ENCODE data around the gene FAM174B. TPM values are rescaled to one million over a fixed set of nuclear protein-coding genes. Genes with fewer than 3 reads are reported as not detected.

Gene FAM174B
- total and polyA plus RNA-seq, 8 donors = 14.6 to 54.0 (median 31.0) TPM

GRCh38 chr15:92614301-92614700 is 41.3 kb downstream of the FAM174B start:
- no peaks in the 10 kb centered on the region for H3K9me3 ChIP-seq
- DNase-seq = peak in 1 of 2 donors; percentile 87
- H3K27me3 ChIP-seq = no peaks in the 10 kb centered on the region
- peaks cover 0 to 4% (median 0%) of the 10 kb centered on the region in 4 donors for H3K36me3 ChIP-seq
- no peak overlapping the region for H3K4me3 ChIP-seq
- peaks cover 55 to 74% (median 58%) of the 10 kb centered on the region in 4 donors for H3K4me1 ChIP-seq
- TF ChIP-seq POLR2AphosphoS5 (IDR thresholded peaks at IDR 0.05) (peak in 2 of 3 donors; percentile 76 to 84), POLR2A (IDR thresholded peaks at IDR 0.05) (no peak)
- intact Hi-C loops (cut with DNase I; ENCODE audit: low total_unique reads) = no loop called here
- 23 to 52% (median 36%) methylated on average over 4 of the region's 4 CpGs for WGBS, 5 donors
- peak overlapping the region; percentile 84 to 93 (median 90) for H3K27ac ChIP-seq

- Histone ChIP-seq H3K4me1 (peaks cover 51 to 70% (median 53%) of the 10 kb centered on the region in 4 donors), H3K4me3 (no peak overlapping the region), H3K9me3 (no peaks in the 10 kb centered on the region), H3K36me3 (peaks cover 0 to 1% (median 0%) of the 10 kb centered on the region in 4 donors), H3K27me3 (no peaks in the 10 kb centered on the region), H3K27ac (peak overlapping the region; percentile 84 to 93 (median 90))
- WGBS, 5 donors = 75 to 84% (median 79%) methylated on average over 3 to 7 of the region's 7 CpGs
- peak in 1 of 2 donors; percentile 23 for DNase-seq
- intact Hi-C loops (cut with DNase I; ENCODE audit: low total_unique reads) = no loop called here
- no peak for TF ChIP-seq POLR2AphosphoS5 (IDR thresholded peaks at IDR 0.05)
- TF ChIP-seq CTCF (IDR thresholded peaks at IDR 0.05) = no peak
- no peak for TF ChIP-seq POLR2A (IDR thresholded peaks at IDR 0.05)
- TF ChIP-seq EP300 (IDR thresholded peaks at IDR 0.05) = no peak
Measured at GRCh38 chr15:92613841-92614240, 41.7 kb downstream of the FAM174B start.

GRCh38 chr15:92612891-92613290 is 42.7 kb downstream of the FAM174B start:
- DNase-seq = peak in 1 of 2 donors; percentile 19
- Histone ChIP-seq H3K4me1 (peaks cover 41 to 60% (median 43%) of the 10 kb centered on the region in 4 donors), H3K4me3 (no peak overlapping the region), H3K9me3 (no peaks in the 10 kb centered on the region), H3K27ac (peak overlapping the region in 2 of 5 donors; percentile 90), H3K36me3 (no peaks in the 10 kb centered on the region), H3K27me3 (no peaks in the 10 kb centered on the region)
- TF ChIP-seq EP300 (IDR thresholded peaks at IDR 0.05) (no peak), POLR2AphosphoS5 (IDR thresholded peaks at IDR 0.05) (no peak), CTCF (IDR thresholded peaks at IDR 0.05) (no peak), POLR2A (IDR thresholded peaks at IDR 0.05) (no peak)
- intact Hi-C loops (cut with DNase I; ENCODE audit: low total_unique reads) = no loop called here
- WGBS, 5 donors = 89 to 97% (median 91%) methylated on average over 4 of the region's 4 CpGs

- intact Hi-C loops (cut with DNase I; ENCODE audit: low total_unique reads) = no loop called here
- WGBS, 5 donors = 70 to 74% (median 73%) methylated on average over 7 of the region's 7 CpGs
- H3K9me3 ChIP-seq = no peaks in the 10 kb centered on the region
- no peak overlapping the region for H3K4me3 ChIP-seq
- no peaks in the 10 kb centered on the region for H3K36me3 ChIP-seq
- TF ChIP-seq POLR2AphosphoS5 (IDR thresholded peaks at IDR 0.05) (no peak), EP300 (IDR thresholded peaks at IDR 0.05) (no peak), CTCF (IDR thresholded peaks at IDR 0.05) (peak in 1 of 7 experiments; percentile 6), POLR2A (IDR thresholded peaks at IDR 0.05) (no peak)
- H3K4me1 ChIP-seq = peaks cover 35 to 53% (median 37%) of the 10 kb centered on the region in 4 donors
- peak overlapping the region in 1 of 5 donors; percentile 90 for H3K27ac ChIP-seq
- peak in 1 of 2 donors; percentile 46 for DNase-seq
- H3K27me3 ChIP-seq = no peaks in the 10 kb centered on the region
Measured at GRCh38 chr15:92611995-92612745, 43.4 kb downstream of the FAM174B start.

GRCh38 chr15:92611150-92611549 is 44.4 kb downstream of the FAM174B start:
- no peak for DNase-seq
- TF ChIP-seq POLR2A (IDR thresholded peaks at IDR 0.05) (no peak), POLR2AphosphoS5 (IDR thresholded peaks at IDR 0.05) (no peak), EP300 (IDR thresholded peaks at IDR 0.05) (no peak), CTCF (IDR thresholded peaks at IDR 0.05) (no peak)

More at GRCh38 chr15:92611150-92611549, 44.4 kb downstream of the FAM174B start:
- intact Hi-C loops (cut with DNase I; ENCODE audit: low total_unique reads) = no loop called here
- H3K4me1 ChIP-seq = peaks cover 25 to 43% (median 27%) of the 10 kb centered on the region in 4 donors
- no peaks in the 10 kb centered on the region for H3K27me3 ChIP-seq
- H3K4me3 ChIP-seq = no peak overlapping the region
- H3K27ac ChIP-seq = no peak overlapping the region
- no peaks in the 10 kb centered on the region for H3K9me3 ChIP-seq
- no peaks in the 10 kb centered on the region for H3K36me3 ChIP-seq

All from stomach (tissue), 9 donors.